Cerebellar nuclear complex (tissue), 1 donor: Measurements from ENCODE around the gene TMED9.
"Not testable (repeated sequence)": the region's sequence is repeated elsewhere in the genome, so short reads cannot be mapped to it uniquely, and the experiment has no call there.

Experiments
- DNase-seq, 2 experiments: peaks; one replicate each; lab custom pipeline; 2025; lab: John Stamatoyannopoulos, UW

The TMED9 gene

DNA sequence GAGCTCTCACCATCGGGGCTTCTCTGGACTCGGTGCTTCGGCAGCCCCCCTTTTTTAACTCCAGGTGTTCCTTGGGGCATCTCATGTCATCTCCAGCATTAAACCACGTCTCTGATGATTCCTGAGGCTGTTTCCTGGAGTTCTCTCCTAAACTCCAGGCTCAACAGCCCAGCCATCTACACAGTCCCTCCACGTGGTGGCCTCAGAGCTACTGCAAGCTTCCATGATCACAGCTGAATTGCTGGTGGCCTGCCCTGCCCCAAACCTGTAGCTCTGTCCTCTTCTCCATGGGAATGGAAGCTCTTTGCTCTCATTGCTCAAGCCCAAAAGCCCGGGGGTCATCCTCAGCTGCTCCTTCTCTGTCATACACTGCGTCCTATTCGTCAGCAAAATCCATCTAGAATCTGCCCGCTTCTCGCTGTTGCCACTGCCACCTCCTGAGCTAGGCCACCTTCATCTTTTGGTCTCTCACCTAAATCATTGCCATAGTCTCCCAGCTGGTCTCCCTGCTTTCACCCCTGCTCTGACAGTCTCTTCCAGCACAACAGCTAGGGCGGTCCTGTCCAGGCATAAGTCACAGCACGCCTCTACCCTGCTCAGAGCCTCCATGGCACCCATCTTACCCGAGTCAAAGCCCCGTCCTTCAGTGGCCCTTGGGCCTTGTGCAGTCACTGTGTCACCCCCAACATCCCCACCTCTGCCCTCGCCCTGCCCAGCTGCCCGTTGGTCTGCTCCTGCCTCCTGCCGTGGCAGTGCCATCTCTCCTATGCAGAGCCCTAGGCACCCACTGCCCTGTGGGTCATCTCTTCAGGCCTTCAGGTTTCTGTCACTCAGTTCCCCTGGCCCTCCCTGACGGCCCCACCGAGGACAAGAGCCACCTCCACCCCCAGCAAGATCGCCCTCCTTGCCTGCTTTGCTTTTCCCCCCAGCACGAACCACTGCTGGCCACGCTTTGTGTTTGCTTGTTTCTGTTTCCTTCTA lies 14.4 kb downstream of the TMED9 start:
- no peak for DNase-seq

DNA sequence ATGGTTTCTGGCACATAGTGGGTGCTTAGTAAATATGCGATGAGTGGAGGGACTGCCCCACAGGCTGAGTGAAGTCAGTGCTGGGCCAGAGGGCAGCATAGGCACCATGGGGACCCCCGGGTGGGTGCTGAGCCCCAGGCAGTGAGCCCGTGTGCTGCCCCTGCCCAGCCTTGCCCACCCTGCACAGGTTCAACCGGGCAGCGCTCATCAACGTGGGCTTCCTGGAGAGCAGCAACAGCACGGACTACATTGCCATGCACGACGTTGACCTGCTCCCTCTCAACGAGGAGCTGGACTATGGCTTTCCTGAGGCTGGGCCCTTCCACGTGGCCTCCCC lies 15.1 kb downstream of the TMED9 start:
- DNase-seq: no peak

DNA sequence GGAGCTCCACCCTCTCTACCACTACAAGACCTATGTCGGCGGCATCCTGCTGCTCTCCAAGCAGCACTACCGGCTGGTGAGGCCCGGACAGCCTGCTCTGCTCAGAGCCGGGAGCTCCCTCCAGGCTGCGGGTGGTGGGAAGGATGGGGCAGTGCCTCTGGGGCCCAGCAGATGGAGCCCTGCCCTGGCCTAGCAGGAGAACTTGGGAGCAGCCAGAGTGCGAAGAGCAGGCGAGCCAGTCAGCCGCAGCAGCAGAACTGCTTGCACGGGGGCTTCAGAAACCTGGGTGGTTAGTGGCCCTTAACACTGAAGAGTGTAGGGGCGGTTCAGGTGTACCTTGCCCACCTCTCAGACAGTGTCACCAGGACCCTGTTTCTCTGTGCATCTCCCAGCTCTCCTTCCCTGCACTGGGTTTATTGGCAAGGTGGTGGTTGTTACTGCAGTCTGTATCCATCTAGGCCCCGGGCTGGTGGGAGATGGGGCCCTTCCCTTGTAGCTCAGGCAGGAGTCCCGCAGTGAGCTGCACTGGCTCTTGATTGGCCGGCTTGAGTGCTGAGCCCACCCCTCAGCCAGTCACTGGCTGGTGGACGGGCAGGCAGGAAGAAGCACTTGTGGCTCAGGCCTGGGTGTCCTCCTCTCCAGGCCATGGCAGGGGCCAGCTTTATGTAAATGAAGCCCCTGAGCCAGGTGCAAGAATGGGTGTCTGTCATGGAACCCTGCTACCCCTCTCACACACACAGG lies 15.6 kb downstream of the TMED9 start:
- DNase-seq: peak in 1 of 2 experiments; percentile 42

DNA sequence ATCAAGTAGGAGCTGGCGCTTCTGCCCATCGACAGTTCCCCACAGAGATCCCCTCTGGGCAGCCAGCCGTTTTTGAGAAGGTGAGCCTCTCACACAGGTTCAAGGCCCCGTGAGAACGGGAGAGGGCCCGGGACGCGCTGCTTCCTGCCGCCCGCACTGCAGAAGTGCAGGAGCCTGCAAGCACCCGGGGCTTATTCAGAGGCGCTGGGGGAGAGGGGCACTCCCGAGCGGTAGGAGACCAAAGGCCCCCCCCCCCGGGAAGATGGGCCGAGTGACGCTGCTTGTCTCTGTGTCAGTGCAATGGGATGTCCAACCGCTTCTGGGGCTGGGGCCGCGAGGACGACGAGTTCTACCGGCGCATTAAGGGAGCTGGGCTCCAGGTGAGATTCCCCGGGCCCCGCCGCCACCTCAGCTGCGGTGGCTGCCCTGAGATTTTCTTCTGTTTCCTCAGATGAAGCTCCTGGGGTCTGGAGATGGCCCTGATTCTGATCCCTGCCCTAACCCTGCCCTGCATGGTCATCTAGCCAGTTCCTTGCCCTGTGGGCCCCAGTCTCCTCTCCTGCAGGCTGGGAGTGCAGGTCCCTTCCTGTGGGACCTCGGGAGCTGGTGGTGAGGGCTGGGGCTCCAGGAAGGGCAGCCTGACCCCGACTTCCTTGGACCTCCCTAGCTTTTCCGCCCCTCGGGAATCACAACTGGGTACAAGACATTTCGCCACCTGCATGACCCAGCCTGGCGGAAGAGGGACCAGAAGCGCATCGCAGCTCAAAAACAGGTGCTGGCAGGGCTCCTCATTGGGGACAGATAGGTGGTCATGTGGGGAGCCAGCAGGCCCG lies 16.5 kb downstream of the TMED9 start:
- no peak for DNase-seq

DNA sequence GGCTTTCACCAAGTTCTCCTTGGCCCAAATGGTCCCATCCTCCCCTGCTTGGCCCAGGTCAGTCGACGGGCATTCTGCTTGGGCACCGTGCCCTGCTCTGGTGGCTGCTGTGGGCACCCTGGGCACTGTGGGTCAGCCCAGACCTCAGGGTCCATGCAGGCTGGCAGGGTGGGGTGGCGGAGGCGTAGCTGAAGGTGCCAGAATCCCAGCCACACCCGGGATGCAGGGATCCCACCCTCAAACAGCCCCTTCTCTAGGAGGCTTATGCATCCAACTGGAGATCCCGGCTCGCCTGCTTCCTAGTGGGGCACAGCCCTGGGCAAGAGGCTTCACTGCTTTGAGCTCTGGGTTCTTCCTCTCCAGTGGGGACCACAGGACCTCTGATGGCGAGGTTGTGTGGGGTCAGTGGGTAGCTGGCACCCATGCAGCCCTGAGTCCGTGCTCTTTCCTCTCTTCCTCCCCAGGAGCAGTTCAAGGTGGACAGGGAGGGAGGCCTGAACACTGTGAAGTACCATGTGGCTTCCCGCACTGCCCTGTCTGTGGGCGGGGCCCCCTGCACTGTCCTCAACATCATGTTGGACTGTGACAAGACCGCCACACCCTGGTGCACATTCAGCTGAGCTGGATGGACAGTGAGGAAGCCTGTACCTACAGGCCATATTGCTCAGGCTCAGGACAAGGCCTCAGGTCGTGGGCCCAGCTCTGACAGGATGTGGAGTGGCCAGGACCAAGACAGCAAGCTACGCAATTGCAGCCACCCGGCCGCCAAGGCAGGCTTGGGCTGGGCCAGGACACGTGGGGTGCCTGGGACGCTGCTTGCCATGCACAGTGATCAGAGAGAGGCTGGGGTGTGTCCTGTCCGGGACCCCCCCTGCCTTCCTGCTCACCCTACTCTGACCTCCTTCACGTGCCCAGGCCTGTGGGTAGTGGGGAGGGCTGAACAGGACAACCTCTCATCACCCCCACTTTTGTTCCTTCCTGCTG lies 17.4 kb downstream of the TMED9 start:
- DNase-seq: no peak

DNA sequence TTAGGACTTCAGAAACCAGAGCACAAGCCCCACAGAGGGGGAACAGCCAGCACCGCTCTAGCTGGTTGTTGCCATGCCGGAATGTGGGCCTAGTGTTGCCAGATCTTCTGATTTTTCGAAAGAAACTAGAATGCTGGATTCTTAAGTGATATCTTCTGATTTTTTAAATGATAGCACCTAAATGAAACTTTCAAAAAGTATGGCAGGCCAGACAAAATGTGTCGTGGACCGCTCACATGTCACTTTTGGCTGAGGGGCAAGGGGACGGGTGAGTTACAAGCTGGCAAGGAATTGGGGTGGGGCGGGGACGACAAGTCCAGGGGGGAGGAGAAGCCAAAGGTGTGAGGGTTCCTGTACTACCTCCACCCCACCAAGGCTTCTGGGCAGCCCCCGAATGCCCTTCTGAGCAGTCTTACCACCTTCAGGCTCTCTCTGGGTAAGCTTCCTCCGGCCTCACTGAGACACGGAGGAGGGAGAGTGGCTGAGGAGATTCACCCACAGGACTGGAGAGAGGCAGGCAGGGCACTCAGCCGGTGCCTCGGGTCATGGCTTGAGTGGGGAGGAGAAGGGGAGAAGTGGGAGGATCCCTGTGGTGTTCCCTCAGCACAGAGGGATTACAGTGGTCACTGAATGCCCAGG lies 18.2 kb downstream of the TMED9 start:
- no peak for DNase-seq

DNA sequence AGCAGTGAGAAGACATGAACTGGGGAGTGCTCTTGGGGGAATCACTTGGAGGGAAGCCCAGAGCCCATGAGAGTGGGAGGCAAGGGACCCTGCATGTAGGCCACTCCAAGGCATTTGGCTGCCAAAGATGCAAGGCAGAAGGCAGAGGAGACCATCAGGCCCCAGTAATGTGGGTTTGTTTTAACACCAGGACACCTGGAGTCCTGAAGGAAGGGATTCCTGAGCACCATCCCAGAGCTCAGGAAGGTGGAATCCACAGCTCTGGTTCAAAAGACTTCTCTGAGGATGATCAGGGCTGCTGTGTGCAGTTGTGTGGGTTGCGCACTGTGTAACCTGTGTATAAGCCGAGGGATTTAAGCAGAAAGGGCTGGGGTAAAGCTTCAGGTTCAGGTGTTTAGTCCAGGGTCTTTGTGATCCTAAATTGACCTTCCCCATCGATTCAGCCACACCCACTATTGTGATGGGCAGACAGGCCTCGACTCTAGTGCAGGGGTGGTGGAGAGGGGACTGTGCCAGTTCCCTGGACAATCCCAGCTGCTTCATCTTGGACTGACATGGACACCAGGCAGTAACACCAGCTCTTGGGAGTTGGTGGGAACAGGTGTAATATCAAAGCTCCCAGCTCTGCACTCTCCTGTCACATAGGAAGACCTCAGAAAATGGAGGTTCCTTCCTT lies 18.9 kb downstream of the TMED9 start:
- no peak for DNase-seq

DNA sequence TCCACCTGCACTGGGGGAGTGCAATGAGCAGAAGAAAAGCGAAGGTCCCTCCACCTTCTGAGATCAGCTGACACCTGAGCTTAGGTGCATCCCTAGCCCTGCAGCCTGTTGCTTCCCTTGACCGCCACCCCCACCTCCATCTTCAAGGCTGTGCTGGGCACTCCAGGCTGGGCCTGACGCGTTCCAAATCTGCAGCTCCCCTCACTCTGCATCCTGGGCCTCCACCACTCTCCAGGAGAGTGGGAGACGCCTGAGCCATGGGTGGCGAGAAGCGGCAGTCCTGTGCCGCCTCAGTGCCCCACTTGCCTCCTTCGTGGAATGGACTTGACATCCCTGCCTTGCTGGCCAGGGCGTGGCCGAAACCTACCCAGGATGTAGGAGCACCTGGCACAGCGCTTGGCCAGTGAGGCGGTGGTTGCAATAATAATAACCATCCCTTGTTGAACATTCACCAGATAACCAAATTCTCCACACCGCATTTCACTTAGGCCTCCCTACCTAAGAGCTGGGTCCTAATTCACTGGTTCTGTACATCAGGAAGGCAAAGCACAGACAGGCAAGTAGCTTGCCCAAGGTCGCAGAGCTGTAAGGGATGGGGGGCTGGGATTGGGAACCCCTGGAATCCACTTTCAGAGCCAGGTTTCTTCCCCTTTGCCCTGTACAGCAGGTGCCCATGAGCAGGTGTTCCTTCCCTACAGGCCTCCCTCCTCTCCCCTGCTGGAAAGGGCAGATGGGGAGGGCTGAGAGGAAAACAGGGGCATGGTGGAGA lies 19.6 kb downstream of the TMED9 start:
- DNase-seq: no peak

DNA sequence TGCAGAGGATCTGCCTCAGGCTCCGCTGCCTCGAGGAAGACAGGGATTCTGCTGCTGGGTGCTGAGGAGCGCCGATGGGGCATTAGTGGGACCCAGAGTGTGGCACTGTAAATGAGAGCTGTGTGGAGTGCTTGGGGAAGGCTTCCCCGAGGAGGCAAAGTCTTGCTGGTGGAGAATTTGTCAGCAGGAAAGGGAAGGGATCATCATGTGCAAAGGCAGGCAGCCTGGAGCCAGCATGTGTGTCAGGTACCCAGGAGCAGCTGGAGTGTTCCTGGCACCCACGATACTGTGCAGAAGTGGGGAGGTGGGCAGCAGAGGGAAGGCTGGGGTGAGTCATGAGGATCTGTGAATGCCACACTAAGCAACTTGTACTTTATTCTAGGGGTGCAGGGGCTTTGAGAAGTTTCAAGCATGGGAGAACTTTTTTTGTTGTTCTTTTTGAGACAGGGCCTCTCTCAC lies 20.2 kb downstream of the TMED9 start:
- no peak for DNase-seq

DNA sequence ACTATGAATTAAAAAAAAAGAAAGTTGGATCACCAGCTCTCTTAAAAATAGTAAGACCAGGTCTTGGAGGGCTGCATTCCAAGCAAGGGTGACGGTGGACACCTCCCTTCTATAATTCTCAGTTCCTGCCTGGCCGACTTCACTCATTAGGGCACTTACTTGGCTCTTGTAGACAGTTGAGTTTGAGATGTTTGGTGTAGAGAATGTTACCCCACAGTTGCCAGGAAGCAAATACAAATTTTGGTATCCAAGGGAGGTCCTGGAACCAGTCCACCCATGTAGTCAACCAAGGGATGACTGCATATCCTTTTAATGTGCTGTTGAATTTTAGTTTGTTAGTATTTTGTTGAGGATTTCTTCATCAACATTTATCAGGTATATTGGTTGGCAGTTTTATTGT lies 28.6 kb downstream of the TMED9 start:
- no peak for DNase-seq

DNA sequence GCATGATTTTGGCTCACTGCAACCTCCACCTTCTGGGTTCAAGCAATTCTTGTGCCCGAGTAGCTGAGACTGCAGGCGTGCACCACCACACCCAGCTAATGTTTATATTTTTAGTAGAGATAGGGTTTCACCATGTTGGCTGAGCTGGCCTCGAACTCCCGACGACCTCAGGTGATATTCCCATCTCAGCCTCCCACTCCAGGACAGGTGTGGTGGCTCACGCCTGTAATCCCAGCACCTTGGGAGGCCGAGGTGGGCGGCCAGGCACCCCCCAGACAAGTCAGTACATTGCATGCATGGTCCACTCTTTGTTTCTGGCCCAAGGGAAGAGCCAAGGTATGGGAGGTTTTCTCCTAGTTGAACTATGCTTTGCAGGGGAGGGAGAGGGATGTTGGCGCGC lies 32.2 kb downstream of the TMED9 start:
- DNase-seq: not testable (repeated sequence)

DNA sequence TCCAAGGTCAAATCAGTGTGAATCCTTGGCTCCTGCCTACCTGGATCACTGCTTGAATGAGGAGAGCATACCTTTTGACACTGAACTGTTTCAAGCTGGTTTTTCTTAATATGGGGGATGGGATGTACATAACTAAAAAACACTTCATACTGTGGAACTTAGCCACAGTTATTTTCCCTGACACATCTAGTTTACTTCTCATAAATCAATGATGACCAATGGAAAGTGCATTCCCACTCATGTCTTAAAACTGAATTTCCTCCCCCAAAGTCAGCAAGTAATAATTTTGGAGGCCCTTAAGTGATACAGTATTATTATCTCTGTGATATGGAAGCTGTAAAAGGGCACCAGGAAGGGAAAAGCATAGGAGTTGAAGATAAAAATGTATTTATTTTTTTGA lies 38.2 kb downstream of the TMED9 start:
- not testable (repeated sequence) for DNase-seq

DNA sequence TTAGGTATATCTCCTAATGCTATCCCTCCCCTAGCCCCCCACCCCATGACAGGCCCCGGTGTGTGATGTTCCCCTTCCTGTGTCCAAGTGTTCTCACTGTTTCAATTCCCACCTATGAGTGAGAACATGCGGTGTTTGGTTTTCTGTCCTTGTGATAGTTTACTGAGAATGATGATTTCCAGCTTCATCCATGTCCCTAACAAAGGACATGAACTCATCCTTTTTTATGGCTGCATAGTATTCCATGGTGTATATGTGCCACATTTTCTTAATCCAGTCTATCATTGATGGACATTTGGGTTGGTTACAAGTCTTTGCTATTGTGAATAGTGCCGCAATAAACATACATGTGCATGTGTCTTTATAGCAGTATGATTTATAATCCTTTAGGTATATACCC lies 42.9 kb downstream of the TMED9 start:
- not testable (repeated sequence) for DNase-seq

DNA sequence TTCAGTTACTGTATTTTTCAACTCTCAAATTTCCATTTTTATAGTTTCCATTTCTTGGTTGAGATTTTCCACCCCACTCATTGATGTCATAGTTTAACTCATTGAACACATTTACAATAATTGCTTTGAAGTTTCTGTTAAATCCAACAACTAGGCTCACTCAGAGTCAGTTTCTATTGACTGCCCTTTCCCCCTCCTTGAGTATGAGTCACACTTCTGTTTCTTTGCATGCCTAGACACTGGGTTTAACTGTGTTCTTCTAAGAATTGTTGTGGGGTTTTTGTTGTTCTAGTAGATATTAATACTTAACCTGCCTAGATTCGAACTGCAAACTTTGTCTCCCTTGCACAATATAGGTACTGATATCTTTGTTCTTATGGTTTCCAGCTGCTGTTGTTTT lies 53.5 kb downstream of the TMED9 start:
- DNase-seq: not testable (repeated sequence)
